ENCODE data around the gene CORO1C. TPM values are rescaled to one million over a fixed set of nuclear protein-coding genes. Genes with fewer than 3 reads are reported as not detected.

The CORO1C gene
- total RNA-seq, 4 donors from 2014 or later, result 221 to 441 (median 315) TPM

- Histone ChIP-seq H3K4me3 (no peak overlapping the region), H3K9me3 (no peaks in the 10 kb centered on the region), H3K27me3 (peaks cover 0 to 17% (median 0%) of the 10 kb centered on the region in 4 donors), H3K36me3 (no peaks in the 10 kb centered on the region), H3K4me1 (peaks cover 6 to 21% (median 14%) of the 10 kb centered on the region in 4 donors), H3K27ac (replicated peaks in 1 of 4) (no peak overlapping the region)
- 93% methylated on average over 9 of the region's 10 CpGs for WGBS
- intact Hi-C loops (cut with DNase I), result no loop called here
- DNase-seq (ENCODE audit: extremely low spot score), result no peak
- no peak for TF ChIP-seq POLR2A (IDR thresholded peaks at IDR 0.05; ENCODE audit: low read depth)
- no peak for TF ChIP-seq POLR2AphosphoS5 (IDR thresholded peaks at IDR 0.05)
- no peak for TF ChIP-seq CTCF (IDR thresholded peaks at IDR 0.05)
- TF ChIP-seq EP300 (IDR thresholded peaks at IDR 0.05), result no peak
These were observed 123.2 kb downstream of the CORO1C start for GRCh38 chr12:108607981-108608600.

- no peak for TF ChIP-seq EP300 (IDR thresholded peaks at IDR 0.05)
- TF ChIP-seq POLR2A (IDR thresholded peaks at IDR 0.05; ENCODE audit: low read depth), result no peak
- TF ChIP-seq CTCF (IDR thresholded peaks at IDR 0.05), result no peak
- no peak for TF ChIP-seq POLR2AphosphoS5 (IDR thresholded peaks at IDR 0.05)
- WGBS, result 69% methylated on average over 7 of the region's 9 CpGs
- intact Hi-C loops (cut with DNase I), result no loop called here
- Histone ChIP-seq H3K36me3 (no peaks in the 10 kb centered on the region), H3K27ac (replicated peaks in 1 of 4) (no peak overlapping the region), H3K9me3 (no peaks in the 10 kb centered on the region), H3K27me3 (peaks cover 0 to 17% (median 0%) of the 10 kb centered on the region in 4 donors), H3K4me1 (peaks cover 6 to 18% (median 14%) of the 10 kb centered on the region in 4 donors), H3K4me3 (no peak overlapping the region)
- DNase-seq (ENCODE audit: extremely low spot score), result no peak
These were observed 124.8 kb downstream of the CORO1C start for GRCh38 chr12:108606492-108606891.

- intact Hi-C loops (cut with DNase I), result no loop called here
- H3K36me3 ChIP-seq, result no peaks in the 10 kb centered on the region
- no peak overlapping the region for H3K27ac ChIP-seq (replicated peaks in 1 of 4)
- no peaks in the 10 kb centered on the region for H3K9me3 ChIP-seq
- DNase-seq (ENCODE audit: extremely low spot score), result no peak
- peaks cover 0 to 17% (median 0%) of the 10 kb centered on the region in 4 donors for H3K27me3 ChIP-seq
- H3K4me1 ChIP-seq, result peaks cover 6 to 18% (median 14%) of the 10 kb centered on the region in 4 donors
- WGBS, result 88% methylated on average over 4 of the region's 4 CpGs
- H3K4me3 ChIP-seq, result no peak overlapping the region
- TF ChIP-seq EP300 (IDR thresholded peaks at IDR 0.05), result no peak
- no peak for TF ChIP-seq CTCF (IDR thresholded peaks at IDR 0.05)
- TF ChIP-seq POLR2A (IDR thresholded peaks at IDR 0.05; ENCODE audit: low read depth), result no peak
- no peak for TF ChIP-seq POLR2AphosphoS5 (IDR thresholded peaks at IDR 0.05)
These were observed 125.5 kb downstream of the CORO1C start for GRCh38 chr12:108605690-108606406.

GRCh38 chr12:108605000-108605689 is 126.2 kb downstream of the CORO1C start:
- Histone ChIP-seq H3K4me3 (no peak overlapping the region), H3K27ac (replicated peaks in 1 of 4) (no peak overlapping the region), H3K9me3 (no peaks in the 10 kb centered on the region), H3K27me3 (peaks cover 0 to 17% (median 0%) of the 10 kb centered on the region in 4 donors), H3K4me1 (peaks cover 6 to 16% (median 10%) of the 10 kb centered on the region in 4 donors), H3K36me3 (no peaks in the 10 kb centered on the region)
- 62% methylated on average over 3 of the region's 3 CpGs for WGBS
- no peak for DNase-seq (ENCODE audit: extremely low spot score)
- TF ChIP-seq POLR2A (IDR thresholded peaks at IDR 0.05; ENCODE audit: low read depth) (no peak), POLR2AphosphoS5 (IDR thresholded peaks at IDR 0.05) (no peak), EP300 (IDR thresholded peaks at IDR 0.05) (no peak), CTCF (IDR thresholded peaks at IDR 0.05) (no peak)
- intact Hi-C loops (cut with DNase I), result no loop called here
